Left lobe of liver (tissue), 2 donors: ENCODE measurements around the gene NYAP2. TPM values are rescaled to one million over a fixed set of nuclear protein-coding genes. Genes with fewer than 3 reads are reported as not detected.
A peak's percentile ranks its signal among the peaks of the same experiment; 100 is the strongest.

Experiments used
- ATAC-seq: fragments of 200-7000 bp; cut with Tn5 transposase; one replicate; pipeline ENCODE4 v1.9.1; 2020; ENCODE audit warnings: mild to moderate bottlenecking, moderate library complexity
- DNase-seq: peaks from one replicate; pipeline ENCODE4 v3.0.0-alpha.2; 2020; ENCODE audit warnings: low spot score
- total RNA-seq: library from RNA; stranded (reverse); gene quantifications from one replicate; pipeline ENCODE4 v1.2.1, GENCODE V29; 2021
- donor health status: DM: no; HTN: no; CAD: no; lungs with moderate emphysema.
- donor health status: DM: no; HTN: yes; CAD: no.

The NYAP2 gene
- total RNA-seq, 1 donor from 2014 or later, result not detected

GRCh38 chr2:225428360-225428759 is 28.9 kb downstream of the NYAP2 start:
- ATAC-seq (no peak), DNase-seq (no peak)

GRCh38 chr2:225429717-225430116 is 30.2 kb downstream of the NYAP2 start:
- DNase-seq, result no peak
- no peak for ATAC-seq

GRCh38 chr2:225431105-225431863 is 31.8 kb downstream of the NYAP2 start:
- no peak for ATAC-seq
- DNase-seq, result no peak

GRCh38 chr2:225434014-225434413 is 34.5 kb downstream of the NYAP2 start:
- ATAC-seq (no peak), DNase-seq (no peak)

GRCh38 chr2:225437319-225437718 is 37.8 kb downstream of the NYAP2 start:
- no peak for DNase-seq
- no peak for ATAC-seq

- no peak for DNase-seq
These were observed 38.7 kb downstream of the NYAP2 start for GRCh38 chr2:225438248-225438647.

GRCh38 chr2:225452677-225453076 is 53.2 kb downstream of the NYAP2 start:
- no peak for ATAC-seq

More at GRCh38 chr2:225438248-225438647, 38.7 kb downstream of the NYAP2 start:
- no peak for ATAC-seq

GRCh38 chr2:225454412-225454811 is 54.9 kb downstream of the NYAP2 start:
- DNase-seq, result no peak
- no peak for ATAC-seq

More at GRCh38 chr2:225452677-225453076, 53.2 kb downstream of the NYAP2 start:
- DNase-seq, result no peak

GRCh38 chr2:225456619-225457260 is 57.2 kb downstream of the NYAP2 start:
- no peak for DNase-seq

GRCh38 chr2:225457482-225457881 is 58.0 kb downstream of the NYAP2 start:
- no peak for ATAC-seq
- DNase-seq, result no peak

More at GRCh38 chr2:225456619-225457260, 57.2 kb downstream of the NYAP2 start:
- ATAC-seq, result no peak

GRCh38 chr2:225458431-225459117 is 59.1 kb downstream of the NYAP2 start:
- DNase-seq (no peak), ATAC-seq (no peak)

GRCh38 chr2:225462417-225462816 is 62.9 kb downstream of the NYAP2 start:
- DNase-seq, result no peak
- ATAC-seq, result no peak

- no peak for ATAC-seq
- no peak for DNase-seq
These were observed 63.4 kb downstream of the NYAP2 start for GRCh38 chr2:225462945-225463344.

GRCh38 chr2:225463449-225463848 is 63.9 kb downstream of the NYAP2 start:
- no peak for DNase-seq
- no peak for ATAC-seq

GRCh38 chr2:225464346-225465025 is 65.0 kb downstream of the NYAP2 start:
- no peak for DNase-seq
- peak; percentile 85 for ATAC-seq

GRCh38 chr2:225465827-225466226 is 66.3 kb downstream of the NYAP2 start:
- DNase-seq (no peak), ATAC-seq (no peak)

- ATAC-seq (no peak), DNase-seq (no peak)
These were observed 67.5 kb downstream of the NYAP2 start for GRCh38 chr2:225466891-225467604.

- DNase-seq (no peak), ATAC-seq (no peak)
These were observed 68.6 kb downstream of the NYAP2 start for GRCh38 chr2:225468131-225468530.

GRCh38 chr2:225471039-225471438 is 71.5 kb downstream of the NYAP2 start:
- ATAC-seq, result no peak
- no peak for DNase-seq

- no peak for DNase-seq
- ATAC-seq, result peak; percentile 57
These were observed 72.0 kb downstream of the NYAP2 start for GRCh38 chr2:225471482-225471881.

GRCh38 chr2:225472161-225472560 is 72.7 kb downstream of the NYAP2 start:
- ATAC-seq (no peak), DNase-seq (no peak)
